AG20443 (cell line): ENCODE data around the gene TUFM.
A peak's percentile ranks its signal among the peaks of the same experiment; 100 is the strongest.
"Not testable (repeated sequence)": the region's sequence is repeated elsewhere in the genome, so short reads cannot be mapped to it uniquely, and the experiment has no call there.

Experiments
- DNase-seq: peaks from one replicate; pipeline ENCODE4 v3.0.0; 2012; ENCODE audit warnings: low spot score, mixed read lengths

The TUFM gene

GRCh38 chr16:28846080-28846932 is at the start of gene TUFM:
Gene TUFM (minus strand): TSS chr16:28846348. CDS start chr16:28846269, 79 bp downstream.
- DNase-seq: peak; percentile 98

- DNase-seq: no peak
Measured at GRCh38 chr16:28895609-28896008, 49.5 kb upstream of the TUFM start.

GRCh38 chr16:28893291-28893690 is 47.1 kb upstream of the TUFM start:
- no peak for DNase-seq

GRCh38 chr16:28891964-28892890 is 46.1 kb upstream of the TUFM start:
- DNase-seq: no peak

- DNase-seq: not testable (repeated sequence)
Measured at GRCh38 chr16:28890355-28890754, 44.2 kb upstream of the TUFM start.

- DNase-seq: no peak
Measured at GRCh38 chr16:28886945-28887344, 40.8 kb upstream of the TUFM start.

GRCh38 chr16:28884045-28884444 is 37.9 kb upstream of the TUFM start:
- DNase-seq: no peak

GRCh38 chr16:28883221-28883996 is 37.3 kb upstream of the TUFM start:
- no peak for DNase-seq

- no peak for DNase-seq
Measured at GRCh38 chr16:28882551-28883160, 36.5 kb upstream of the TUFM start.

- DNase-seq: not testable (repeated sequence)
Measured at GRCh38 chr16:28881565-28881964, 35.4 kb upstream of the TUFM start.

GRCh38 chr16:28880955-28881354 is 34.8 kb upstream of the TUFM start:
- DNase-seq: no peak

- DNase-seq: no peak
Measured at GRCh38 chr16:28880589-28880915, 34.4 kb upstream of the TUFM start.

GRCh38 chr16:28879841-28880588 is 33.9 kb upstream of the TUFM start:
- DNase-seq: peak; percentile 99

- no peak for DNase-seq
Measured at GRCh38 chr16:28879261-28879840, 33.2 kb upstream of the TUFM start.

- no peak for DNase-seq
Measured at GRCh38 chr16:28878083-28878926, 32.2 kb upstream of the TUFM start, which contains the start of gene ATP2A1. Gene ATP2A1 (plus strand): TSS chr16:28878488. CDS start chr16:28878672, 184 bp downstream.

GRCh38 chr16:28877655-28878000 is 31.5 kb upstream of the TUFM start:
- DNase-seq: no peak

- no peak for DNase-seq
Measured at GRCh38 chr16:28876973-28877654, 31.0 kb upstream of the TUFM start.

- no peak for DNase-seq
Measured at GRCh38 chr16:28876019-28876659, 30.0 kb upstream of the TUFM start.
